Neural cell (in vitro differentiated cells): Measurements from ENCODE around the gene SUSD2. TPM values are rescaled to one million over a fixed set of nuclear protein-coding genes. Genes with fewer than 3 reads are reported as not detected.

Experiments used
- H2AFZ ChIP-seq: fragments of 200-600, 300-800 bp; sonication (generic), shearing (Covaris generic); 2 replicates; pipeline ENCODE4 v1.6.0; 2014; ENCODE audit warnings: low read depth, mild to moderate bottlenecking, antibody characterized with exemption, low read length, moderate library complexity
- H3F3A ChIP-seq: fragments of 200-600 bp; shearing (Covaris generic); 2 replicates; pipeline ENCODE4 v1.6.1; 2016; ENCODE audit warnings: mild to moderate bottlenecking, moderate library complexity, mixed read lengths, antibody characterized with exemption, low read length; ENCODE audit not compliant: insufficient read depth, poor library complexity, severe bottlenecking
- H3K27ac ChIP-seq: fragments of 200-600, 300-800 bp; sonication (generic), shearing (Covaris generic); 2 replicates; pipeline ENCODE4 v1.5.1; 2014; ENCODE audit warnings: mild to moderate bottlenecking, low read length, moderate library complexity
- H3K27me3 ChIP-seq: fragments of 300-800, 200-600 bp; sonication (generic), shearing (Covaris generic); 2 replicates; pipeline ENCODE4 v1.6.0; 2014; ENCODE audit warnings: mild to moderate bottlenecking, low read depth, low read length, moderate library complexity; ENCODE audit not compliant: insufficient read depth
- H3K36me3 ChIP-seq: fragments of 300-800, 200-600 bp; sonication (generic), shearing (Covaris generic); 2 replicates; pipeline ENCODE4 v1.5.1; 2014; ENCODE audit warnings: mild to moderate bottlenecking, antibody characterized with exemption, low read length, moderate library complexity; ENCODE audit not compliant: insufficient read depth
- H3K4me2 ChIP-seq: fragments of 300-800, 200-600 bp; sonication (generic), shearing (Covaris generic); 2 replicates; pipeline ENCODE4 v1.6.0; 2014; ENCODE audit warnings: mild to moderate bottlenecking, low read length
- H3K4me3 ChIP-seq: fragments of 300-800, 200-600 bp; sonication (generic), shearing (Covaris generic); 2 replicates; pipeline ENCODE4 v1.5.1; 2014; ENCODE audit warnings: mild to moderate bottlenecking, low read length, moderate library complexity
- H3K79me2 ChIP-seq: fragments of 200-600 bp; shearing (Covaris generic); replicated peaks from 2 replicates; pipeline ENCODE4 v1.6.0; 2014; ENCODE audit warnings: mild to moderate bottlenecking, low read length, moderate library complexity; ENCODE audit not compliant: insufficient read depth
- H3K9ac ChIP-seq: fragments of 300-800, 200-600 bp; sonication (generic), shearing (Covaris generic); 2 replicates; pipeline ENCODE4 v1.6.1; 2016; ENCODE audit warnings: mild to moderate bottlenecking, low read length, mixed read lengths
- H3K9me2 ChIP-seq: fragments of 200-600 bp; shearing (Covaris generic); 2 replicates; pipeline ENCODE4 v1.6.1; 2016; ENCODE audit warnings: mild to moderate bottlenecking, low read length, mixed read lengths; ENCODE audit not compliant: insufficient read depth
- H3K9me3 ChIP-seq: fragments of 200-600, 300-800 bp; sonication (generic), shearing (Covaris generic); 2 replicates; pipeline ENCODE4 v1.6.1; 2016; ENCODE audit warnings: mild to moderate bottlenecking, mixed run types, low read length, moderate library complexity, mixed read lengths
- H4K20me1 ChIP-seq: fragments of 200-600 bp; shearing (Covaris generic); 2 replicates; pipeline ENCODE4 v1.6.1; 2016; ENCODE audit warnings: mild to moderate bottlenecking, mixed run types; ENCODE audit not compliant: insufficient read depth
- CTCF ChIP-seq: fragments of 450-650 bp; IDR thresholded peaks from 2 replicates; pipeline ENCODE4 v1.5.1; 2014; ENCODE audit warnings: antibody characterized with exemption, mild to moderate bottlenecking, moderate library complexity; ENCODE audit not compliant: poor library complexity, severe bottlenecking
- EP300 ChIP-seq: fragments of 450-650 bp; conservative IDR thresholded peaks from 2 replicates; pipeline ENCODE4 v1.6.1; 2014; ENCODE audit warnings: antibody characterized with exemption, mild to moderate bottlenecking, moderate library complexity; ENCODE audit not compliant: poor library complexity, severe bottlenecking
- EZH2 ChIP-seq: fragments of 200-600, 300-800 bp; shearing (Covaris generic), sonication (generic); IDR thresholded peaks from 2 replicates; pipeline ENCODE4 v1.6.1; 2014; ENCODE audit warnings: antibody characterized with exemption, low read length, borderline replicate concordance, mild to moderate bottlenecking; ENCODE audit not compliant: insufficient read depth, poor library complexity, severe bottlenecking
- MXI1 ChIP-seq: fragments of 450-650 bp; conservative IDR thresholded peaks from 2 replicates; pipeline ENCODE4 v1.6.1; 2014; ENCODE audit warnings: antibody characterized with exemption, mild to moderate bottlenecking; ENCODE audit not compliant: poor library complexity, severe bottlenecking
- POLR2AphosphoS5 ChIP-seq: IDR thresholded peaks from 2 replicates; pipeline ENCODE4 v1.6.1; 2012
- RAD21 ChIP-seq: fragments of 450-650 bp; conservative IDR thresholded peaks from 2 replicates; pipeline ENCODE4 v1.6.1; 2014; ENCODE audit warnings: antibody characterized with exemption, mild to moderate bottlenecking, moderate library complexity
- REST ChIP-seq: IDR thresholded peaks from 2 replicates; pipeline ENCODE4 v1.6.1; 2012; ENCODE audit warnings: borderline replicate concordance
- SMC3 ChIP-seq: fragments of 450-650 bp; conservative IDR thresholded peaks from 2 replicates; pipeline ENCODE4 v1.6.1; 2014; ENCODE audit warnings: antibody characterized with exemption, mild to moderate bottlenecking, moderate library complexity; ENCODE audit not compliant: poor library complexity
- TAF1 ChIP-seq: IDR thresholded peaks from 2 replicates; pipeline ENCODE4 v1.6.1; 2012; ENCODE audit warnings: low read depth
- polyA plus RNA-seq: library from polyadenylated mRNA; depleted of rRNA; stranded (reverse); fragments of >200 nt; gene quantifications from 2 replicates; pipeline ENCODE4 v1.2.3, GENCODE V29; 2014

SUSD2 gene
- polyA plus RNA-seq, 1 donor from 2014 or later: 0.20 TPM

GRCh38 chr22:24185001-24185500, 3.8 kb downstream of the SUSD2 start:
- Histone ChIP-seq H3K79me2 (no peaks in the 10 kb centered on the region), H3K4me2 (no peak overlapping the region), H4K20me1 (no peaks in the 10 kb centered on the region), H3K9ac (no peak overlapping the region), H3K9me3 (no peaks in the 10 kb centered on the region), H3K27me3 (no peaks in the 10 kb centered on the region), H3K9me2 (no peaks in the 10 kb centered on the region), H3K36me3 (no peaks in the 10 kb centered on the region), H3K4me3 (no peak overlapping the region), H2AFZ (no peak overlapping the region), H3K27ac (no peak overlapping the region), H3F3A (no peaks in the 10 kb centered on the region)
- TF ChIP-seq MXI1: no peak
- no peak for TF ChIP-seq RAD21
- TF ChIP-seq POLR2AphosphoS5: no peak
- TF ChIP-seq TAF1: no peak
- no peak for TF ChIP-seq EZH2
- TF ChIP-seq EP300: no peak
- TF ChIP-seq REST: no peak
- no peak for TF ChIP-seq SMC3
- TF ChIP-seq CTCF: no peak

GRCh38 chr22:24185501-24186351, 4.4 kb downstream of the SUSD2 start:
- Histone ChIP-seq H3K27ac (no peak overlapping the region), H3K36me3 (no peaks in the 10 kb centered on the region), H3K9me3 (no peaks in the 10 kb centered on the region), H2AFZ (no peak overlapping the region), H3K9ac (no peak overlapping the region), H3K9me2 (no peaks in the 10 kb centered on the region), H3K27me3 (no peaks in the 10 kb centered on the region), H3K4me3 (no peak overlapping the region), H3K4me2 (no peak overlapping the region), H4K20me1 (no peaks in the 10 kb centered on the region), H3K79me2 (no peaks in the 10 kb centered on the region), H3F3A (no peaks in the 10 kb centered on the region)
- TF ChIP-seq EZH2 (no peak), REST (no peak), SMC3 (no peak), POLR2AphosphoS5 (no peak), RAD21 (no peak), CTCF (no peak), TAF1 (no peak), MXI1 (no peak), EP300 (no peak)
